GM23248 (cell line): ENCODE measurements around the gene KIF3A.

Experiments used
- EZH2 ChIP-seq: fragments of 200-600 bp; sonication (generic); IDR thresholded peaks from 2 replicates; pipeline ENCODE4 v1.6.1; 2018; ENCODE audit warnings: antibody characterized with exemption, mild to moderate bottlenecking; ENCODE audit not compliant: insufficient read depth, poor library complexity, severe bottlenecking
- EZH2phosphoT487 ChIP-seq: fragments of 200-600 bp; sonication (generic); IDR thresholded peaks from 2 replicates; pipeline ENCODE4 v1.6.1; 2018; ENCODE audit warnings: antibody characterized with exemption, moderate library complexity, mild to moderate bottlenecking, low read depth; ENCODE audit not compliant: insufficient read depth

DNA sequence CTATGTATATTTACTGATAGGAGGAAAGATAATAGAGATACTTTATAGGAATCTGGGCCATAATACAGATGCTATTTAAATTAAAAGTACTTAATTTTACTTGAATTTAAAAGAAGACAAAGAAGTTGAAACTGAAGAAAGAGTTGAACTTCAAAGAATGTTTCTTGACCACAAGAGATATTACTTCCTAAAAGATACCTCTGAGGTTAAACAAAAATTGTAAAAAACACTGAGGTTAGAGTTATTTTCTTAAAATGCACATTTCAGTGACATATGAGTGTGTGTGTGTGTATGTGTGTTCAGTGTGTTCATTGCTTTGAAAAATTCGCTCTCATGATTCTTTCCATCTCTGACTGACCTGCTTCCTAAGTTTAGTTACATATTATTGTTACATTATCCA, 43.2 kb upstream of the KIF3A start:
- no peak for TF ChIP-seq EZH2
- no peak for TF ChIP-seq EZH2phosphoT487
